Measurements from ENCODE around the gene CCDC191. TPM values are rescaled to one million over a fixed set of nuclear protein-coding genes. Genes with fewer than 3 reads are reported as not detected.

The CCDC191 gene
- polyA plus RNA-seq, 2 of the 4 experiments (the other 2 are of a cell fraction) = 2.5 to 5.0 TPM

- TF ChIP-seq MAX (IDR thresholded peaks at IDR 0.05) = no peak
- no peak for TF ChIP-seq EHMT2 (IDR thresholded peaks at IDR 0.05; ENCODE audit: low read depth)
- TF ChIP-seq KDM1A (IDR thresholded peaks at IDR 0.05; ENCODE audit: low read depth) = no peak
- no peak for TF ChIP-seq ZNF302 (CRISPR knock-in tag; IDR thresholded peaks at IDR 0.05)
Observed at GRCh38 chr3:114033721-114034120, 22.6 kb downstream of the CCDC191 start (continued).

GRCh38 chr3:114026331-114026730 lies 30.0 kb downstream of the CCDC191 start:
- TF ChIP-seq RARB (CRISPR knock-in tag; IDR thresholded peaks at IDR 0.05) = no peak
- TF ChIP-seq ELK1 (IDR thresholded peaks at IDR 0.05; ENCODE audit: low read depth, low read length) = no peak
- no peak for TF ChIP-seq ZC3H11A (IDR thresholded peaks at IDR 0.05)
- TF ChIP-seq FOSL2 (IDR thresholded peaks at IDR 0.05) = no peak
- no peak for TF ChIP-seq FOSL2 (CRISPR knock-in tag; IDR thresholded peaks at IDR 0.05)
- no peak for TF ChIP-seq CEBPB (IDR thresholded peaks at IDR 0.05)
- no peak for TF ChIP-seq USF2 (IDR thresholded peaks at IDR 0.05)
- TF ChIP-seq ATOH8 (CRISPR knock-in tag; IDR thresholded peaks at IDR 0.05; ENCODE audit: low read depth) = no peak
- TF ChIP-seq HOXB13 (CRISPR knock-in tag; IDR thresholded peaks at IDR 0.05; ENCODE audit: low read depth) = no peak
- no peak for TF ChIP-seq NR3C1 (IDR thresholded peaks at IDR 0.05)
- no peak for TF ChIP-seq JUN (IDR thresholded peaks at IDR 0.05)
- no peak for TF ChIP-seq MAFK (IDR thresholded peaks at IDR 0.05; ENCODE audit: partially characterized antibody)
- TF ChIP-seq MAX (IDR thresholded peaks at IDR 0.05) = no peak
- TF ChIP-seq EHF (CRISPR knock-in tag; IDR thresholded peaks at IDR 0.05) = no peak
- no peak for TF ChIP-seq EHMT2 (IDR thresholded peaks at IDR 0.05; ENCODE audit: low read depth)
- TF ChIP-seq ZNF302 (CRISPR knock-in tag; IDR thresholded peaks at IDR 0.05) = no peak
- no peak for TF ChIP-seq MAZ (IDR thresholded peaks at IDR 0.05; ENCODE audit: borderline replicate concordance, low read depth, low read length)
- no peak for TF ChIP-seq CBX2 (IDR thresholded peaks at IDR 0.05; ENCODE audit: borderline replicate concordance, low read depth)
- TF ChIP-seq HDAC2 (IDR thresholded peaks at IDR 0.05) = no peak
- no peak for TF ChIP-seq FOXS1 (CRISPR knock-in tag; IDR thresholded peaks at IDR 0.05)
- Histone ChIP-seq H3K9me3 (no peaks in the 10 kb centered on the region), H3K4me2 (no peak overlapping the region), H3K4me1 (no peaks in the 10 kb centered on the region), H3K27ac (no peak overlapping the region), H3K4me3 (no peak overlapping the region)
- ChIA-PET POLR2A (no interaction called here), CTCF (no interaction called here)
- FAIRE-seq (no peak), DNase-seq (ENCODE audit: low read depth in 1 of 2, low spot score in 1 of 2) (no peak), ATAC-seq (no peak)
- 80% methylated on average over 2 of the region's 2 CpGs for WGBS (ENCODE audit: missing lambda C conversion rate)

GRCh38 chr3:114025451-114025850 lies 30.9 kb downstream of the CCDC191 start:
- WGBS (ENCODE audit: missing lambda C conversion rate) = 91% methylated on average over 2 of the region's 2 CpGs
- POLR2A ChIA-PET = no interaction called here
- DNase-seq (ENCODE audit: low read depth in 1 of 2, low spot score in 1 of 2) (no peak), FAIRE-seq (no peak), ATAC-seq (no peak)
- no peaks in the 10 kb centered on the region for H3K4me1 ChIP-seq
- TF ChIP-seq EHMT2 (IDR thresholded peaks at IDR 0.05; ENCODE audit: low read depth) (no peak), NPAS2 (CRISPR knock-in tag; IDR thresholded peaks at IDR 0.05; ENCODE audit: borderline replicate concordance) (no peak), ATOH8 (CRISPR knock-in tag; IDR thresholded peaks at IDR 0.05; ENCODE audit: low read depth) (no peak), ZFP36 (IDR thresholded peaks at IDR 0.05; ENCODE audit: borderline replicate concordance, partially characterized antibody) (no peak)
- H3K4me3 ChIP-seq = no peak overlapping the region
- no peaks in the 10 kb centered on the region for H3K9me3 ChIP-seq
- CTCF ChIA-PET = no interaction called here
- no peak overlapping the region for H3K4me2 ChIP-seq
- no peak overlapping the region for H3K27ac ChIP-seq

Measured in A549 (cell line).